Measurements from ENCODE around the gene OR8I2.

OR8I2 gene

GRCh38 chr11:56093008-56093407 lies at the start of gene OR8I2:
OR8I2 (plus strand) TSS chr11:56093308; CDS start chr11:56093308, 0 bp downstream.
- no peak for ATAC-seq
- TF ChIP-seq PPARA (CRISPR knock-in tag; IDR thresholded peaks at IDR 0.05; ENCODE audit: borderline replicate concordance): no peak
- TF ChIP-seq ZNF8 (CRISPR knock-in tag; IDR thresholded peaks at IDR 0.05): no peak
- no peak for TF ChIP-seq ZC3H10 (CRISPR knock-in tag; IDR thresholded peaks at IDR 0.05)
- no peak for TF ChIP-seq TOX (CRISPR knock-in tag; IDR thresholded peaks at IDR 0.05; ENCODE audit: borderline replicate concordance)

GRCh38 chr11:56045538-56045937 lies 47.6 kb upstream of the OR8I2 start:
- no peak for TF ChIP-seq ZFP3 (CRISPR knock-in tag; IDR thresholded peaks at IDR 0.05)
- TF ChIP-seq ZNF70 (CRISPR knock-in tag; IDR thresholded peaks at IDR 0.05): no peak
- no peak for TF ChIP-seq GLIS3 (CRISPR knock-in tag; IDR thresholded peaks at IDR 0.05)
- TF ChIP-seq ARNTL (CRISPR knock-in tag; IDR thresholded peaks at IDR 0.05; ENCODE audit: borderline replicate concordance, low read depth): no peak
- no peak for TF ChIP-seq TOX (CRISPR knock-in tag; IDR thresholded peaks at IDR 0.05; ENCODE audit: borderline replicate concordance)
- no peak for TF ChIP-seq ZNF565 (CRISPR knock-in tag; conservative IDR thresholded peaks at IDR 0.05; ENCODE audit: low read depth)
- TF ChIP-seq POU6F1 (CRISPR knock-in tag; IDR thresholded peaks at IDR 0.05; ENCODE audit: borderline replicate concordance, low read depth): no peak
- TF ChIP-seq CSRNP3 (CRISPR knock-in tag; IDR thresholded peaks at IDR 0.05): no peak
- TF ChIP-seq BACH2 (CRISPR knock-in tag; IDR thresholded peaks at IDR 0.05; ENCODE audit: borderline replicate concordance): no peak
- TF ChIP-seq CSDC2 (CRISPR knock-in tag; IDR thresholded peaks at IDR 0.05): no peak
- no peak for TF ChIP-seq ZC3H10 (CRISPR knock-in tag; IDR thresholded peaks at IDR 0.05)
- TF ChIP-seq OSR1 (CRISPR knock-in tag; IDR thresholded peaks at IDR 0.05): no peak
- no peak for TF ChIP-seq ZFP30 (CRISPR knock-in tag; IDR thresholded peaks at IDR 0.05)
- TF ChIP-seq SNAI2 (CRISPR knock-in tag; IDR thresholded peaks at IDR 0.05): no peak
- no peak for TF ChIP-seq ESRRG (CRISPR knock-in tag; IDR thresholded peaks at IDR 0.05)
- no peak for TF ChIP-seq RARB (CRISPR knock-in tag; IDR thresholded peaks at IDR 0.05)
- no peak for ATAC-seq

GRCh38 chr11:56048480-56048879 lies 44.6 kb upstream of the OR8I2 start:
- no peak for ATAC-seq
- TF ChIP-seq CSDC2 (CRISPR knock-in tag; IDR thresholded peaks at IDR 0.05) (no peak), ZNF565 (CRISPR knock-in tag; conservative IDR thresholded peaks at IDR 0.05; ENCODE audit: low read depth) (no peak), ZFP30 (CRISPR knock-in tag; IDR thresholded peaks at IDR 0.05) (no peak), OSR1 (CRISPR knock-in tag; IDR thresholded peaks at IDR 0.05) (no peak), SNAI2 (CRISPR knock-in tag; IDR thresholded peaks at IDR 0.05) (no peak), POU6F1 (CRISPR knock-in tag; IDR thresholded peaks at IDR 0.05; ENCODE audit: borderline replicate concordance, low read depth) (no peak), ZC3H10 (CRISPR knock-in tag; IDR thresholded peaks at IDR 0.05) (no peak), ZNF8 (CRISPR knock-in tag; IDR thresholded peaks at IDR 0.05) (no peak), RARB (CRISPR knock-in tag; IDR thresholded peaks at IDR 0.05) (no peak), ARNTL (CRISPR knock-in tag; IDR thresholded peaks at IDR 0.05; ENCODE audit: borderline replicate concordance, low read depth) (no peak), TOX (CRISPR knock-in tag; IDR thresholded peaks at IDR 0.05; ENCODE audit: borderline replicate concordance) (no peak), ZFP3 (CRISPR knock-in tag; IDR thresholded peaks at IDR 0.05) (no peak), GLIS3 (CRISPR knock-in tag; IDR thresholded peaks at IDR 0.05) (no peak), TSHZ2 (CRISPR knock-in tag; IDR thresholded peaks at IDR 0.05) (no peak), CREB5 (CRISPR knock-in tag; IDR thresholded peaks at IDR 0.05; ENCODE audit: low read depth) (no peak), ISL1 (CRISPR knock-in tag; IDR thresholded peaks at IDR 0.05) (no peak), ZNF70 (CRISPR knock-in tag; IDR thresholded peaks at IDR 0.05) (no peak), BACH2 (CRISPR knock-in tag; IDR thresholded peaks at IDR 0.05; ENCODE audit: borderline replicate concordance) (no peak)

All from SK-N-SH treated with all-trans-retinoic acid at 6 μM for 48 hours (cell line).